UCSD-AML1 (cell line): ENCODE measurements around the gene ADAM12.

Source experiments
- DNase-seq: peaks from one replicate; lab custom pipeline; 2025; ENCODE audit not compliant: unreplicated experiment; lab: John Stamatoyannopoulos, UW

ADAM12 gene

GRCh38 chr10:126215746-126216631, 172.3 kb downstream of the ADAM12 start:
- no peak for DNase-seq

- no peak for DNase-seq
These were observed 173.6 kb downstream of the ADAM12 start for GRCh38 chr10:126214679-126215078.

- no peak for DNase-seq
These were observed 174.3 kb downstream of the ADAM12 start for GRCh38 chr10:126214021-126214420.

GRCh38 chr10:126212738-126213137, 175.5 kb downstream of the ADAM12 start:
- no peak for DNase-seq

- DNase-seq, result no peak
These were observed 178.1 kb downstream of the ADAM12 start for GRCh38 chr10:126210051-126210651.

GRCh38 chr10:126209451-126209850, 178.8 kb downstream of the ADAM12 start:
- no peak for DNase-seq

- DNase-seq, result no peak
These were observed 179.5 kb downstream of the ADAM12 start for GRCh38 chr10:126208726-126209302.

- no peak for DNase-seq
These were observed 180.4 kb downstream of the ADAM12 start for GRCh38 chr10:126207851-126208250.

- no peak for DNase-seq
These were observed 180.9 kb downstream of the ADAM12 start for GRCh38 chr10:126207313-126207771.

- no peak for DNase-seq
These were observed 182.6 kb downstream of the ADAM12 start for GRCh38 chr10:126205486-126206205.

- DNase-seq, result no peak
These were observed 184.0 kb downstream of the ADAM12 start for GRCh38 chr10:126204320-126204719.

- no peak for DNase-seq
These were observed 184.5 kb downstream of the ADAM12 start for GRCh38 chr10:126203746-126204145.

GRCh38 chr10:126201603-126202002, 186.7 kb downstream of the ADAM12 start:
- DNase-seq, result no peak

- DNase-seq, result no peak
These were observed 188.9 kb downstream of the ADAM12 start for GRCh38 chr10:126199221-126199998.

GRCh38 chr10:126198681-126199080, 189.6 kb downstream of the ADAM12 start:
- DNase-seq, result no peak

GRCh38 chr10:126197036-126197543, 191.2 kb downstream of the ADAM12 start:
- no peak for DNase-seq

- DNase-seq, result no peak
These were observed 192.0 kb downstream of the ADAM12 start for GRCh38 chr10:126196281-126196680.

- no peak for DNase-seq
These were observed 197.1 kb downstream of the ADAM12 start for GRCh38 chr10:126191192-126191591.

- DNase-seq, result no peak
These were observed 199.5 kb downstream of the ADAM12 start for GRCh38 chr10:126188679-126189200.

GRCh38 chr10:126187399-126187798, 200.9 kb downstream of the ADAM12 start:
- DNase-seq, result no peak
